GM13977 (cell line): Measurements from ENCODE around the gene PLAGL1.

Source experiments
- DNase-seq: peaks from one replicate; pipeline ENCODE4 v3.0.0; 2012; ENCODE audit warnings: low spot score
- CTCF ChIP-seq: IDR thresholded peaks from 2 replicates; pipeline ENCODE4 v1.5.1; 2012; ENCODE audit warnings: mild to moderate bottlenecking, control low read depth; ENCODE audit not compliant: insufficient read depth; ENCODE audit errors: extremely low read depth, missing control alignments
- in situ Hi-C: fragments of 300-500 bp; cut with MboI; formaldehyde crosslinking; loops from one replicate; pipeline ENCODE4 v1.12.0; 2022; ENCODE audit warnings: low sequenced_read_pairs, low pct_unique_long_range_greater_than_20kb, mixed read lengths, inconsistent platforms; ENCODE audit not compliant: unreplicated experiment

PLAGL1 gene

GRCh38 chr6:144036835-144037195 lies 28.8 kb upstream of the PLAGL1 start:
- TF ChIP-seq CTCF: no peak
- in situ Hi-C loops: no loop called here
- DNase-seq: no peak

GRCh38 chr6:144036064-144036834 lies 28.2 kb upstream of the PLAGL1 start:
- peak; percentile 19 for TF ChIP-seq CTCF
- DNase-seq: no peak
- in situ Hi-C loops: no loop called here

- in situ Hi-C loops: no loop called here
- no peak for DNase-seq
- no peak for TF ChIP-seq CTCF
These were observed 27.4 kb upstream of the PLAGL1 start for GRCh38 chr6:144035416-144035815.

- no peak for DNase-seq
- in situ Hi-C loops: no loop called here
- no peak for TF ChIP-seq CTCF
These were observed 26.0 kb upstream of the PLAGL1 start for GRCh38 chr6:144033816-144034735.

- DNase-seq: no peak
- in situ Hi-C loops: no loop called here
- TF ChIP-seq CTCF: no peak
These were observed 21.4 kb upstream of the PLAGL1 start for GRCh38 chr6:144029452-144029851.

- in situ Hi-C loops: no loop called here
- TF ChIP-seq CTCF: no peak
- DNase-seq: no peak
These were observed 20.0 kb upstream of the PLAGL1 start for GRCh38 chr6:144027932-144028587.
